ENCODE results near the gene TRIM10. TPM values are rescaled to one million over a fixed set of nuclear protein-coding genes. Genes with fewer than 3 reads are reported as not detected.

Gene TRIM10
- total RNA-seq: not detected in 2 replicates

GRCh38 chr6:30160785-30161531, at the start of gene TRIM10:
Gene TRIM10 (minus strand): TSS chr6:30161211. CDS start chr6:30160858, 353 bp downstream.

GRCh38 chr6:30163090-30163917, 2.3 kb upstream of the TRIM10 start, which contains the start of gene TRIM15:
Gene TRIM15 (plus strand): TSS chr6:30163546. CDS start chr6:30163685, 139 bp downstream.

GRCh38 chr6:30135757-30136156, 25.3 kb downstream of the TRIM10 start, which contains the start of gene TRIM40:
Gene TRIM40 (plus strand): TSS chr6:30136140. CDS start chr6:30137037, 897 bp downstream.

GRCh38 chr6:30113003-30113759, 47.8 kb downstream of the TRIM10 start, which contains the start of gene TRIM31:
Gene TRIM31 (minus strand): TSS chr6:30113090. CDS start chr6:30112805, 285 bp downstream.

Other genes starting within 250 kb of the TRIM10 start
- 447 and 697 TPM in 2 replicates for gene HLA-A, start 218.7 kb downstream of the TRIM10 start, total RNA-seq
- 27.2 and 36.7 TPM in 2 replicates for gene POLR1H, start 99.9 kb downstream of the TRIM10 start, total RNA-seq
- 16.6 and 17.1 TPM in 2 replicates for gene PPP1R11, start 94.0 kb downstream of the TRIM10 start, total RNA-seq
- 3.0 and 4.3 TPM in 2 replicates for gene RNF39, start 85.4 kb downstream of the TRIM10 start, total RNA-seq
- 0.21 TPM in 1 of 2 replicates, not detected in the other for gene TRIM31, start 48.1 kb downstream of the TRIM10 start, total RNA-seq
- gene TRIM40, start 25.1 kb downstream of the TRIM10 start, total RNA-seq: not detected in 2 replicates
- gene TRIM15, start 2.3 kb upstream of the TRIM10 start, total RNA-seq: under 0.01 TPM in 1 of 2 replicates, not detected in the other
- 16.4 and 24.3 TPM in 2 replicates for gene TRIM26, start 52.2 kb upstream of the TRIM10 start, total RNA-seq
- gene TRIM39, start 165.7 kb upstream of the TRIM10 start, total RNA-seq: 10.9 and 12.5 TPM in 2 replicates
- 39.5 and 44.8 TPM in 2 replicates for gene RPP21, start 183.9 kb upstream of the TRIM10 start, total RNA-seq